ENCODE data around the gene KNOP1.

- TF ChIP-seq, protein P1, sequence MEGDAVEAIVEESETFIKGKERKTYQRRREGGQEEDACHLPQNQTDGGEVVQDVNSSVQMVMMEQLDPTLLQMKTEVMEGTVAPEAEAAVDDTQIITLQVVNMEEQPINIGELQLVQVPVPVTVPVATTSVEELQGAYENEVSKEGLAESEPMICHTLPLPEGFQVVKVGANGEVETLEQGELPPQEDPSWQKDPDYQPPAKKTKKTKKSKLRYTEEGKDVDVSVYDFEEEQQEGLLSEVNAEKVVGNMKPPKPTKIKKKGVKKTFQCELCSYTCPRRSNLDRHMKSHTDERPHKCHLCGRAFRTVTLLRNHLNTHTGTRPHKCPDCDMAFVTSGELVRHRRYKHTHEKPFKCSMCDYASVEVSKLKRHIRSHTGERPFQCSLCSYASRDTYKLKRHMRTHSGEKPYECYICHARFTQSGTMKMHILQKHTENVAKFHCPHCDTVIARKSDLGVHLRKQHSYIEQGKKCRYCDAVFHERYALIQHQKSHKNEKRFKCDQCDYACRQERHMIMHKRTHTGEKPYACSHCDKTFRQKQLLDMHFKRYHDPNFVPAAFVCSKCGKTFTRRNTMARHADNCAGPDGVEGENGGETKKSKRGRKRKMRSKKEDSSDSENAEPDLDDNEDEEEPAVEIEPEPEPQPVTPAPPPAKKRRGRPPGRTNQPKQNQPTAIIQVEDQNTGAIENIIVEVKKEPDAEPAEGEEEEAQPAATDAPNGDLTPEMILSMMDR (IDR thresholded peaks at IDR 0.05; ENCODE audit: low read depth, low read length, poor library complexity, severe bottlenecking): no peak
- no peak for TF ChIP-seq EZH2phosphoT487 (IDR thresholded peaks at IDR 0.05; ENCODE audit: borderline replicate concordance, low read length)
Observed at GRCh38 chr16:19696328-19696727, 21.7 kb downstream of the KNOP1 start.

All from DOHH2 (cell line).